Keratinocyte (primary cell): ENCODE results near the gene UROD. TPM values are rescaled to one million over a fixed set of nuclear protein-coding genes. Genes with fewer than 3 reads are reported as not detected.

Experiments used
- DNase-seq: peaks from one replicate; pipeline ENCODE4 v3.0.0-alpha.2; 2011; ENCODE audit warnings: low read depth, missing footprints, low spot score
- FAIRE-seq: peaks from 2 replicates; lab custom pipeline; 2011; peaks lifted over from hg19 to GRCh38; lab: Jason Lieb, UNC
- H2AFZ ChIP-seq: 2 replicates; pipeline ENCODE4 v1.6.0; 2012; ENCODE audit warnings: low read length, control low read depth, inconsistent platforms; ENCODE audit not compliant: control insufficient read depth
- H3K27ac ChIP-seq: 2 replicates; pipeline ENCODE4 v1.5.1; 2011; ENCODE audit warnings: low read length; ENCODE audit not compliant: control insufficient read depth, insufficient read depth
- H3K27me3 ChIP-seq: 3 replicates; pipeline ENCODE4 v1.6.0; 2011; ENCODE audit warnings: low read length; ENCODE audit not compliant: control insufficient read depth, insufficient read depth; ENCODE audit errors: extremely low read depth
- H3K36me3 ChIP-seq, 2 experiments: 2 replicates in 1 of 2; 3 replicates in 1 of 2; pipeline ENCODE4 v1.5.1; 2011; ENCODE audit warnings: low read length in 2 of 2, mild to moderate bottlenecking in 1 of 2; ENCODE audit not compliant: control insufficient read depth in 2 of 2, insufficient read depth in 2 of 2; ENCODE audit errors: extremely low read depth in 1 of 2
- H3K4me1 ChIP-seq: 3 replicates; pipeline ENCODE4 v1.5.1; 2011; ENCODE audit warnings: low read length; ENCODE audit not compliant: control insufficient read depth, insufficient read depth; ENCODE audit errors: extremely low read depth
- H3K4me2 ChIP-seq: 3 replicates; pipeline ENCODE4 v1.6.0; 2011; ENCODE audit warnings: low read depth, low read length; ENCODE audit not compliant: control insufficient read depth, insufficient read depth; ENCODE audit errors: extremely low read depth
- H3K4me3 ChIP-seq, 3 experiments: fragments of 200-600 bp in 1 of 3; sonication (generic) in 1 of 3; 2 replicates in 2 of 3; 3 replicates in 1 of 3; pipeline ENCODE4 v1.5.1; 2011 to 2016; ENCODE audit warnings: low read length in 3 of 3, mild to moderate bottlenecking in 3 of 3, control low read depth in 2 of 3, inconsistent platforms in 1 of 3, low read depth in 1 of 3, mixed read lengths in 1 of 3, mixed run types in 1 of 3, moderate library complexity in 1 of 3; ENCODE audit not compliant: control insufficient read depth in 2 of 3, insufficient read depth in 2 of 3; ENCODE audit errors: extremely low read depth in 1 of 3
- H3K79me2 ChIP-seq: 2 replicates; pipeline ENCODE4 v1.6.0; 2012; ENCODE audit warnings: low read length; ENCODE audit not compliant: control insufficient read depth, insufficient read depth
- H3K9ac ChIP-seq: 3 replicates; pipeline ENCODE4 v1.6.0; 2011; ENCODE audit warnings: low read length; ENCODE audit not compliant: control insufficient read depth, insufficient read depth; ENCODE audit errors: extremely low read depth
- H3K9me1 ChIP-seq: 3 replicates; pipeline ENCODE4 v1.6.0; 2011; ENCODE audit warnings: low read length; ENCODE audit not compliant: control insufficient read depth, insufficient read depth; ENCODE audit errors: extremely low read depth
- H3K9me3 ChIP-seq: 2 replicates; pipeline ENCODE4 v1.5.1; 2012; ENCODE audit warnings: low read depth, low read length; ENCODE audit not compliant: control insufficient read depth
- H4K20me1 ChIP-seq: 3 replicates; pipeline ENCODE4 v1.6.0; 2011; ENCODE audit warnings: low read length; ENCODE audit not compliant: control insufficient read depth, insufficient read depth; ENCODE audit errors: extremely low read depth
- EZH2 ChIP-seq: IDR thresholded peaks from one replicate; pipeline ENCODE4 v1.6.1; 2012; ENCODE audit warnings: inconsistent platforms, mild to moderate bottlenecking, low read length, moderate library complexity
- dilution Hi-C: fragments of 300-500 bp; cut with MboI; formaldehyde crosslinking; loops from one replicate; pipeline ENCODE4 v1.7.0; 2020; ENCODE audit warnings: low sequenced_read_pairs; ENCODE audit not compliant: extremely low pct_ligation_motif_present
- polyA plus RNA-seq, 5 experiments: library from polyadenylated mRNA; depleted of rRNA in 3 of 5; stranded (reverse) in 3 of 5; stranded (forward) in 1 of 5; unstranded in 1 of 5; fragments of >200 nt; gene quantifications; 1 replicate in 1 of 5; 2 replicates in 3 of 5; 3 replicates in 1 of 5; pipeline versions ENCODE4 v1.2.1 to v1.2.3, GENCODE V29; 2011 to 2012; ENCODE audit warnings: missing spikeins in 2 of 5, low read depth in 1 of 5, low replicate concordance in 1 of 5
- TF ChIP-seq, protein P1 (sequence below), 3 experiments: IDR thresholded peaks in 1 of 3; conservative IDR thresholded peaks in 1 of 3; optimal IDR thresholded peaks in 1 of 3; 2 replicates in 2 of 3; 3 replicates in 1 of 3; pipeline versions ENCODE3 to v1.5.1; 2011; ENCODE audit warnings: low read length in 3 of 3, mild to moderate bottlenecking in 3 of 3, moderate library complexity in 2 of 3, control low read depth in 1 of 3, inconsistent platforms in 1 of 3; ENCODE audit not compliant: insufficient read depth in 2 of 3; ENCODE audit errors: extremely low read depth in 1 of 3

UROD gene
- polyA plus RNA-seq, 1 donor (not counting 4 experiments of a cell fraction or from before 2014, with no cell fraction given), result 157 TPM

- Histone ChIP-seq H3K27ac (no peak overlapping the region), H4K20me1 (no peaks in the 10 kb centered on the region), H3K79me2 (peaks cover 2% of the 10 kb centered on the region), H3K4me1 (peaks cover 4% of the 10 kb centered on the region), H3K9ac (no peak overlapping the region), H3K27me3 (no peaks in the 10 kb centered on the region), H2AFZ (peak overlapping the region; percentile 76), H3K4me3 (no peak overlapping the region), H3K9me3 (no peaks in the 10 kb centered on the region), H3K4me2 (no peak overlapping the region), H3K9me1 (no peaks in the 10 kb centered on the region), H3K36me3 (peaks cover 8% of the 10 kb centered on the region in 2 experiments)
- dilution Hi-C loops, result no loop called here
- no peak for TF ChIP-seq EZH2
- TF ChIP-seq, protein P1, sequence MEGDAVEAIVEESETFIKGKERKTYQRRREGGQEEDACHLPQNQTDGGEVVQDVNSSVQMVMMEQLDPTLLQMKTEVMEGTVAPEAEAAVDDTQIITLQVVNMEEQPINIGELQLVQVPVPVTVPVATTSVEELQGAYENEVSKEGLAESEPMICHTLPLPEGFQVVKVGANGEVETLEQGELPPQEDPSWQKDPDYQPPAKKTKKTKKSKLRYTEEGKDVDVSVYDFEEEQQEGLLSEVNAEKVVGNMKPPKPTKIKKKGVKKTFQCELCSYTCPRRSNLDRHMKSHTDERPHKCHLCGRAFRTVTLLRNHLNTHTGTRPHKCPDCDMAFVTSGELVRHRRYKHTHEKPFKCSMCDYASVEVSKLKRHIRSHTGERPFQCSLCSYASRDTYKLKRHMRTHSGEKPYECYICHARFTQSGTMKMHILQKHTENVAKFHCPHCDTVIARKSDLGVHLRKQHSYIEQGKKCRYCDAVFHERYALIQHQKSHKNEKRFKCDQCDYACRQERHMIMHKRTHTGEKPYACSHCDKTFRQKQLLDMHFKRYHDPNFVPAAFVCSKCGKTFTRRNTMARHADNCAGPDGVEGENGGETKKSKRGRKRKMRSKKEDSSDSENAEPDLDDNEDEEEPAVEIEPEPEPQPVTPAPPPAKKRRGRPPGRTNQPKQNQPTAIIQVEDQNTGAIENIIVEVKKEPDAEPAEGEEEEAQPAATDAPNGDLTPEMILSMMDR (optimal IDR thresholded peaks at IDR 0.05 in 1 of 3, IDR thresholded peaks at IDR 0.05 in 1 of 3, conservative IDR thresholded peaks at IDR 0.05 in 1 of 3; ENCODE audit: extremely low read depth in 1 of 3, insufficient read depth in 2 of 3, low read length in 3 of 3), result peak; percentile 85 to 96 (median 95)
- FAIRE-seq (peak; percentile 81), DNase-seq (peak; percentile 56)
Observed at GRCh38 chr1:45018599-45019230, 6.7 kb downstream of the UROD start.

DNA sequence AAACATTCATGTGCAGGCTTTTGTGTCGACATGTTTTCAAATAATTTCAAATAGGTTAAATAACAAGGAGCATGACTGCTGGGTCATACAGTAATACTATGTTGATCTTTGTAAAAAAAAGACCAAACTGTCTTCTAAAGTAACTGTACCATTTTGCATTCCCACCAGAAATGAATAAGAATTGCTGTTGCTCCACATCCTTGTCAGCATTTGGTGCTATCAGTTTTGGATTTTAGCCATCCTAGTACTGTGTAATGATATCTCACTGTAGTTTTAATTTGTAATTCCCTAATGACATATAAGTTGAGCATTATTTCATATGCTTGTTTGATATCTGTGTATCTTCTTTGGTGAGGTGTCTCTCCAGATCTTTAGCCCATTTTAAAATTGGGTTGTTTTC is 11.6 kb downstream of the UROD start:
- no peaks in the 10 kb centered on the region for H3K36me3 ChIP-seq
- no peak overlapping the region for H3K9ac ChIP-seq
- H3K27ac ChIP-seq, result no peak overlapping the region
- no peaks in the 10 kb centered on the region for H3K79me2 ChIP-seq
- no peaks in the 10 kb centered on the region for H3K4me1 ChIP-seq
- FAIRE-seq, result no peak
- H3K9me3 ChIP-seq, result no peaks in the 10 kb centered on the region
- no peaks in the 10 kb centered on the region for H3K27me3 ChIP-seq
- no peak for TF ChIP-seq EZH2
- TF ChIP-seq, protein P1 (optimal IDR thresholded peaks at IDR 0.05 in 1 of 3, IDR thresholded peaks at IDR 0.05 in 1 of 3, conservative IDR thresholded peaks at IDR 0.05 in 1 of 3; ENCODE audit: extremely low read depth in 1 of 3, insufficient read depth in 2 of 3, low read length in 3 of 3), result no peak
- no peaks in the 10 kb centered on the region for H4K20me1 ChIP-seq
- no peak for DNase-seq
- no peaks in the 10 kb centered on the region for H3K9me1 ChIP-seq
- dilution Hi-C loops, result no loop called here
- H3K4me3 ChIP-seq, result no peak overlapping the region
- no peak overlapping the region for H2AFZ ChIP-seq
- H3K4me2 ChIP-seq, result no peak overlapping the region
